Ascending aorta (tissue), 2 donors: Measurements from ENCODE around the gene TAS2R30. TPM values are rescaled to one million over a fixed set of nuclear protein-coding genes. Genes with fewer than 3 reads are reported as not detected.
"Not testable (repeated sequence)": the region's sequence is repeated elsewhere in the genome, so short reads cannot be mapped to it uniquely, and the experiment has no call there.

Source experiments
- DNase-seq, 2 donors: peaks; one replicate each; pipeline ENCODE4 v3.0.0-alpha.2; 2019; ENCODE audit warnings: low spot score in 2 of 2
- H3K27ac ChIP-seq, 2 donors: fragments of 200-600 bp; sonication (generic); one replicate each; pipeline ENCODE4 v1.5.1; 2016 to 2017; ENCODE audit warnings: mild to moderate bottlenecking in 1 of 2
- H3K27me3 ChIP-seq: fragments of 200-600 bp; sonication (generic); one replicate; pipeline ENCODE4 v1.5.1; 2017
- H3K36me3 ChIP-seq, 2 donors: fragments of 200-600 bp; sonication (generic); one replicate each; pipeline ENCODE4 v1.5.1; 2016
- H3K4me1 ChIP-seq, 2 donors: fragments of 200-600 bp; sonication (generic); one replicate each; pipeline ENCODE4 v1.5.1; 2016 to 2017; ENCODE audit warnings: mild to moderate bottlenecking in 1 of 2
- H3K4me3 ChIP-seq, 2 donors: fragments of 200-600 bp; sonication (generic); one replicate each; pipeline ENCODE4 v1.5.1; 2016 to 2017; ENCODE audit warnings: mild to moderate bottlenecking in 1 of 2
- H3K9me3 ChIP-seq, 2 donors: fragments of 200-600 bp; sonication (generic); one replicate each; pipeline ENCODE4 v1.5.1; 2016
- intact Hi-C: fragments of 100-400 bp; cut with DNase I; formaldehyde crosslinking; loops from one replicate; pipeline ENCODE4 v1.15.1; 2023
- total RNA-seq: library from RNA; depleted of rRNA; stranded (reverse); fragments of >200 nt; gene quantifications from one replicate; pipeline ENCODE4 v1.1.0, GENCODE V29; 2016
- TF ChIP-seq, protein P1 (sequence below), 3 experiments: fragments of 200-600 bp in 2 of 3; fragments of 450-650 bp in 1 of 3; sonication (generic) in 2 of 3; IDR thresholded peaks; one replicate each; pipeline ENCODE4 v1.5.1; 2016 to 2019; ENCODE audit warnings: antibody characterized with exemption in 3 of 3, mild to moderate bottlenecking in 1 of 3, moderate library complexity in 1 of 3

Gene TAS2R30
- total RNA-seq, 1 donor from 2014 or later: 3.6 TPM

DNA sequence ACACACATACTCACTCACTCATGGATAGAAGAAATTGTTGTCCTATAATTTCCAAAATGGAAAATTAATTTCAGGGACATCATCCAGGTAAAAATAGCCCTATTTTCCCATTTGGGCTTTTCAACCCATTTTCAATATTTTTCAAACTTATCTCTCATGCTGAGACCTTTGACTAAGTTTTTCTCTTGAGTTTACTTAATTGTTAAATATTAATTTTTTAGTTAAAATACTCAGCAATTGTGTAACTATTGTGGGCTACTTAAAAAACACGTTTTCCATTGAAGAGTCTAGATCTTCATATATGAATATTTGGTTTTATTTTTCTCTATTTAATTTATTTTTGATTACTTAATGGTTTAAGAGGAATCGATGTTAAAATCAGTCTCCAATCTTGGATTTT is 28.2 kb downstream of the TAS2R30 start:
- peaks cover 0 to 3% of the 10 kb centered on the region in 2 donors for H3K36me3 ChIP-seq
- no peaks in the 10 kb centered on the region for H3K4me1 ChIP-seq
- no peak overlapping the region for H3K27ac ChIP-seq
- DNase-seq: no peak
- TF ChIP-seq, protein P1, sequence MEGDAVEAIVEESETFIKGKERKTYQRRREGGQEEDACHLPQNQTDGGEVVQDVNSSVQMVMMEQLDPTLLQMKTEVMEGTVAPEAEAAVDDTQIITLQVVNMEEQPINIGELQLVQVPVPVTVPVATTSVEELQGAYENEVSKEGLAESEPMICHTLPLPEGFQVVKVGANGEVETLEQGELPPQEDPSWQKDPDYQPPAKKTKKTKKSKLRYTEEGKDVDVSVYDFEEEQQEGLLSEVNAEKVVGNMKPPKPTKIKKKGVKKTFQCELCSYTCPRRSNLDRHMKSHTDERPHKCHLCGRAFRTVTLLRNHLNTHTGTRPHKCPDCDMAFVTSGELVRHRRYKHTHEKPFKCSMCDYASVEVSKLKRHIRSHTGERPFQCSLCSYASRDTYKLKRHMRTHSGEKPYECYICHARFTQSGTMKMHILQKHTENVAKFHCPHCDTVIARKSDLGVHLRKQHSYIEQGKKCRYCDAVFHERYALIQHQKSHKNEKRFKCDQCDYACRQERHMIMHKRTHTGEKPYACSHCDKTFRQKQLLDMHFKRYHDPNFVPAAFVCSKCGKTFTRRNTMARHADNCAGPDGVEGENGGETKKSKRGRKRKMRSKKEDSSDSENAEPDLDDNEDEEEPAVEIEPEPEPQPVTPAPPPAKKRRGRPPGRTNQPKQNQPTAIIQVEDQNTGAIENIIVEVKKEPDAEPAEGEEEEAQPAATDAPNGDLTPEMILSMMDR (IDR thresholded peaks at IDR 0.05): no peak
- H3K27me3 ChIP-seq: no peaks in the 10 kb centered on the region
- intact Hi-C loops: no loop called here
- no peak overlapping the region for H3K4me3 ChIP-seq
- H3K9me3 ChIP-seq: peaks cover 0 to 12% of the 10 kb centered on the region in 2 donors

DNA sequence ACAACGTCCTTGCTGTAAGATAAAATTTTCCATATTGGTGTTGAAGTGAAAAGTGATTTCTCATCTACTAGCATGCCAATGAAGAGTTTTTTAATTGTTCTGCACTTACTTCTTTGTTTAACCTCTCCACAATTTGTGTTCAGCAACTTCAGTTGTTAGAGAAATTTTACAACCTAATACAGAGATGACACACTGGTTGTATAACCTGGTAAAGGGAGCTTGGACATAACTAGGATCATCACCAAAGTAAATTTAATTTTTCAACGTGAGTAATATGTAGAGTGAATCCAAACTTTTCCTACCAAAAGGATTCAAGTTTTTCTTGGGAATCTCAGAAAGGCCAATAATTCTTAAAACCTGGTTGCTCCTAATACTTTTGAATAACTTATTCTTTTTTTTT is 28.9 kb downstream of the TAS2R30 start:
- Histone ChIP-seq H3K27ac (no peak overlapping the region), H3K4me1 (no peaks in the 10 kb centered on the region), H3K27me3 (no peaks in the 10 kb centered on the region), H3K9me3 (peaks cover 0 to 6% of the 10 kb centered on the region in 2 donors), H3K4me3 (no peak overlapping the region), H3K36me3 (peaks cover 0 to 3% of the 10 kb centered on the region in 2 donors)
- DNase-seq: no peak
- TF ChIP-seq, protein P1 (IDR thresholded peaks at IDR 0.05): no peak
- intact Hi-C loops: no loop called here

DNA sequence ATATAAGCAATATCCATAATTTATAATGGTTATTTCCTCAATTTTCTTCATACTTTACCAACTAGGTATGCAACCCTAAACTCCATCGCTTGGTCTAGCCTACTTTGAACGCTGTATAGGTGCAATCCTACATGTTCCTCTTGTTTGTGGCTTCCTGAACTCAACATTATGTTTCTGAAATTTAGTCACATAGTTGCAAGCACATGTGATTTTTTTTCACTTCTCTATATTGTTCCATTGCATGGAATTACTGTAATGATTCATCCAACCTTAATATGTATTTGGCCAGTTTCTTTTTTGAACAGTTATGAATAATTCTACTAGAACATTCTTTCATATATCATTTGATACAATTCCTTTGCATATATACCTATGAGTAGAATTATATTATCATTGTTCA is 39.5 kb downstream of the TAS2R30 start:
- intact Hi-C loops, DNase-seq: not testable (repeated sequence)

DNA sequence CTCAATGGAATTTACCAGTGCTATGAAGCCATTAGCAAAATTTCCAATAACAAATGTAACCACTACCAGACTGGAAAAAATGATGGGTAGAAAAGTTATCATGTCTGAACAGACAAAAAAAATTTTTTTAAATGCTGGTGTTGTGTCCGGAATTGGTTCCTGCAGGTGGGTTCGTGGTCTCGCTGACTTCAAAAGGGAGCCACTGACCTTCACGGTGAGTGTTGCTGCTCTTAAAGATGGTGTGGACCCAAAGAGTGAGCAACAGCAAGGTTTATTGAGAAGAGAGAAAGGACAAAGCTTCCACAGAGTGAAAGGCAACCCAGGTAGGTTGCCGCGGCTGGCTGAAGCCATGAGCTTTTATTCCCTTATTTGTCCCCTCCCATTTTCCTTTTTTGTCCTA is 42.3 kb downstream of the TAS2R30 start, which contains the start of gene TAS2R43:
TSS of gene TAS2R43 (minus strand) at position 186 of the 400 bp plus-strand sequence. CDS start at position 102, 84 bp downstream.
- H3K36me3 ChIP-seq: no peaks in the 10 kb centered on the region
- H3K4me3 ChIP-seq: no peak within 1 kb of the TSS
- no peak for DNase-seq
- TF ChIP-seq, protein P1 (IDR thresholded peaks at IDR 0.05): no peak
- H3K27me3 ChIP-seq: no peaks in the 10 kb centered on the region
- H3K4me1 ChIP-seq: no peaks in the 10 kb centered on the region
- intact Hi-C loops: no loop called here
- H3K9me3 ChIP-seq: no peaks in the 10 kb centered on the region
- H3K27ac ChIP-seq: no peak within 1 kb of the TSS

More for the DNA sequence above, 39.5 kb downstream of the TAS2R30 start:
- H3K36me3 ChIP-seq, H3K9me3 ChIP-seq, H3K4me1 ChIP-seq, H3K27ac ChIP-seq, H3K4me3 ChIP-seq, H3K27me3 ChIP-seq: not testable (repeated sequence)

DNA sequence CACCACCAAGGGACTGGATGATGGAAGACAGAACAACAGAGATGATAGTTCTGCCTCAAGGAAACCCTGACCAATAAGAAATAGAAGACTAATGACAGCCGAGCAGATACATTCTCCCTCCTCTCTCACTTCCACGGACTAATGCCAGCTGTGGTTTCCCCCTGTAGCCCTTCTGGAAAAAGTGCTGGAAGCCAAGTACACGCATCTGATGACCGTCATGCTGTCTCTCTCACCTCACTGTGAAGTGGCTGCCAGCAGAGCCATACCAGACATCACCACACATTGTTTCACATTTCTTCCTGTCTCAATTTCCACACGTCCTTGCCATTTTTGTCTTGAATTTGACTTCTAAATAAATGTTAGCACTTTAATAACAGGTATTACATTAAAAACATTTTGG is 45.2 kb downstream of the TAS2R30 start:
- intact Hi-C loops: no loop called here
- TF ChIP-seq, protein P1 (IDR thresholded peaks at IDR 0.05): no peak
- Histone ChIP-seq H3K4me3 (no peak overlapping the region), H3K4me1 (no peaks in the 10 kb centered on the region), H3K36me3 (no peaks in the 10 kb centered on the region), H3K27me3 (no peaks in the 10 kb centered on the region), H3K27ac (no peak overlapping the region), H3K9me3 (peaks cover 0 to 8% of the 10 kb centered on the region in 2 donors)
- DNase-seq: no peak

DNA sequence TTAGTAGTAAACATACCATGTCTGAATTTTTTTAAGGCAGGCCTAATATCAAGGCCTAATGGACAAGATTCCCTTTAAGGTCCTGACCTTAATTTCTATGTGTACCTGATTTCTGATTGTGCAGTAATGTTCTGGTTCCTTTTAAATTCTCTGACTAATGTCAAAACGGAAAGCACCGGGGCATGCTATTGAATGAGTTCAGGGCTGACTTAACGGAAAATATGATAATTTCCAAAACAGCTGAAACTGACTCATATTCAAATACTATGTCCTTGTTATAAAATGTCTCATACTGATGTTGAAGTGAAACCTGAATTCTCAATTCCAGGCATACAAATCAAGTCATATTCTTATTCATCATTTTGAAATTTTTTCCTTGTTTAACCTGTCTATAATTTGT is 49.0 kb downstream of the TAS2R30 start:
- no peaks in the 10 kb centered on the region for H3K4me1 ChIP-seq
- no peaks in the 10 kb centered on the region for H3K36me3 ChIP-seq
- H3K4me3 ChIP-seq: no peak overlapping the region
- intact Hi-C loops: no loop called here
- DNase-seq: no peak
- H3K27me3 ChIP-seq: no peaks in the 10 kb centered on the region
- TF ChIP-seq, protein P1 (IDR thresholded peaks at IDR 0.05): no peak
- H3K9me3 ChIP-seq: peaks cover 0 to 8% of the 10 kb centered on the region in 2 donors
- H3K27ac ChIP-seq: no peak overlapping the region

Other genes with a start within 250 kb of the TAS2R30 start
- gene TAS2R13, start 225.1 kb downstream of the TAS2R30 start, total RNA-seq: 1.4 TPM
- gene PRH2, start 205.4 kb downstream of the TAS2R30 start, total RNA-seq: not detected
- gene TAS2R14, start 195.4 kb downstream of the TAS2R30 start, total RNA-seq: not detected
- gene TAS2R50, start 147.7 kb downstream of the TAS2R30 start, total RNA-seq: not detected
- gene TAS2R20, start 136.3 kb downstream of the TAS2R30 start, total RNA-seq: 4.7 TPM
- not detected for gene TAS2R19, start 112.0 kb downstream of the TAS2R30 start, total RNA-seq
- gene TAS2R31, start 103.2 kb downstream of the TAS2R30 start, total RNA-seq: not detected
- gene TAS2R46, start 72.3 kb downstream of the TAS2R30 start, total RNA-seq: 23.2 TPM
- gene TAS2R43, start 42.3 kb downstream of the TAS2R30 start, total RNA-seq: not detected
- 8.0 TPM for gene SMIM10L1, start 36.5 kb upstream of the TAS2R30 start, total RNA-seq
- not detected for gene TAS2R42, start 52.3 kb upstream of the TAS2R30 start, total RNA-seq
- gene PRB3, start 135.1 kb upstream of the TAS2R30 start, total RNA-seq: not detected
- gene PRB4, start 175.8 kb upstream of the TAS2R30 start, total RNA-seq: not detected